Sigmoid colon (tissue), 7 donors: ENCODE data around the gene KIF7. TPM values are rescaled to one million over a fixed set of nuclear protein-coding genes. Genes with fewer than 3 reads are reported as not detected.
"Not testable (repeated sequence)": the region's sequence is repeated elsewhere in the genome, so short reads cannot be mapped to it uniquely, and the experiment has no call there.

Experiments used
- DNase-seq: peaks from one replicate; pipeline ENCODE4 v3.0.0-alpha.2; 2019
- H3K27ac ChIP-seq, 4 donors: fragments of 200-600 bp; sonication (generic); one replicate each; pipeline ENCODE4 v1.5.1; 2016 to 2019; ENCODE audit warnings: mild to moderate bottlenecking in 1 of 4
- H3K27me3 ChIP-seq, 3 donors: fragments of 200-600 bp; sonication (generic); one replicate each; pipeline ENCODE4 v1.5.1; 2019; ENCODE audit warnings: mild to moderate bottlenecking in 1 of 3
- H3K36me3 ChIP-seq, 4 donors: fragments of 200-600 bp; sonication (generic); one replicate each; pipeline ENCODE4 v1.5.1; 2016 to 2019
- H3K4me1 ChIP-seq, 4 donors: fragments of 200-600 bp; sonication (generic); one replicate each; pipeline ENCODE4 v1.5.1; 2017 to 2019
- H3K4me3 ChIP-seq, 4 donors: fragments of 200-600 bp; sonication (generic); one replicate each; pipeline ENCODE4 v1.5.1; 2017 to 2019; ENCODE audit warnings: mild to moderate bottlenecking in 2 of 4, moderate library complexity in 1 of 4
- H3K9me3 ChIP-seq, 4 donors: fragments of 200-600 bp in 3 of 4; sonication (generic) in 3 of 4; one replicate each; pipeline versions ENCODE4 v1.5.1 to v1.6.1; 2013 to 2019
- EP300 ChIP-seq, 4 donors: sonication (generic); formaldehyde crosslinking; IDR thresholded peaks; one replicate each; pipeline ENCODE4 v1.6.1; 2017; ENCODE audit warnings: antibody characterized with exemption in 4 of 4
- POLR2A ChIP-seq, 2 donors: fragments of 450-650 bp; IDR thresholded peaks; one replicate each; pipeline ENCODE4 v1.6.1; 2016; ENCODE audit warnings: antibody characterized with exemption in 2 of 2, mild to moderate bottlenecking in 2 of 2, moderate library complexity in 2 of 2
- POLR2AphosphoS5 ChIP-seq, 4 donors: sonication (generic); formaldehyde crosslinking; IDR thresholded peaks; one replicate each; pipeline ENCODE4 v1.6.1; 2017; ENCODE audit warnings: antibody characterized with exemption in 4 of 4
- WGBS, 2 donors: extraction: QIAGEN DNeasy Blood & Tissue Kit; methylation state at CpG; one replicate each; pipeline ENCODE4 v1.1.7; 2013; 5-methylcytosine and 5-hydroxymethylcytosine counted together
- intact Hi-C: fragments of 100-400 bp; cut with DNase I; formaldehyde crosslinking; loops from one replicate; pipeline ENCODE4 v1.15.1; 2023
- polyA plus RNA-seq, 3 donors: library from polyadenylated mRNA; stranded (reverse); fragments of 200-250 nt; gene quantifications; one replicate each; pipeline ENCODE4 v1.2.3, GENCODE V29; 2013
- total RNA-seq, 4 donors: library from RNA; depleted of rRNA; stranded (reverse); fragments of >200 nt; gene quantifications; one replicate each; pipeline ENCODE4 v1.1.0, GENCODE V29; 2016
- TF ChIP-seq, protein P1 (sequence below), 4 experiments: fragments of 450-650 bp in 3 of 4; fragments of 200-600 bp in 1 of 4; IDR thresholded peaks; one replicate each; pipeline ENCODE4 v1.5.1; 2016 to 2019; ENCODE audit warnings: antibody characterized with exemption in 4 of 4, mild to moderate bottlenecking in 3 of 4, moderate library complexity in 2 of 4
- donor health status: healthy with polysubstance abuse.
- donor health status: Bipolar disorder and iron deficiency.
- donor health status: healthy.

Gene KIF7
- total and polyA plus RNA-seq, 7 donors: 0.46 to 15.2 (median 5.4) TPM

DNA sequence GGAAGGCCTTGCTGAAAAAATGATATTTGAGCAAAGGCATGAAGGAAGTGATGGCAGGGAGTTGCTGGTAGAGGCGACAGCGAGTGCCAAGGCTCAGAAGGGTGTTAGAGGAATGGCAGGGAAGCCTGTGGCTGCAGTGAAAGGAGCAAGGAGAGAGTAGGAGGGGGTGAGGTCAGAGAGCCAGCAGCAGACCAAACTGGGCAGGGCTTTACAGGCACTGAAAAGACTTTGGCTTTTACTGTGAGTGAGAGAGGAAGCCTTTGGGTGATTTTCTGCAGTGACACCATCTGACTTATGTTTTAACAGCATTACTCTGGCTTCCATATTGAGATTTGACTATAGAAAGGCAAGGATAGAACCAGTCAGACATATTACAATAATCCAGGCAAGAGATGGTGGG lies 68.6 kb downstream of the KIF7 start:
- 97 to 100% methylated on average over 2 of the region's 2 CpGs for WGBS, 2 donors
- H3K4me3 ChIP-seq: no peak overlapping the region
- no peak for DNase-seq
- no peaks in the 10 kb centered on the region for H3K4me1 ChIP-seq
- no peak overlapping the region for H3K27ac ChIP-seq
- intact Hi-C loops: no loop called here
- H3K9me3 ChIP-seq: no peaks in the 10 kb centered on the region
- no peaks in the 10 kb centered on the region for H3K36me3 ChIP-seq
- no peak for TF ChIP-seq EP300 (IDR thresholded peaks at IDR 0.05)
- no peak for TF ChIP-seq POLR2A (IDR thresholded peaks at IDR 0.05)
- TF ChIP-seq POLR2AphosphoS5 (IDR thresholded peaks at IDR 0.05): no peak
- TF ChIP-seq, protein P1, sequence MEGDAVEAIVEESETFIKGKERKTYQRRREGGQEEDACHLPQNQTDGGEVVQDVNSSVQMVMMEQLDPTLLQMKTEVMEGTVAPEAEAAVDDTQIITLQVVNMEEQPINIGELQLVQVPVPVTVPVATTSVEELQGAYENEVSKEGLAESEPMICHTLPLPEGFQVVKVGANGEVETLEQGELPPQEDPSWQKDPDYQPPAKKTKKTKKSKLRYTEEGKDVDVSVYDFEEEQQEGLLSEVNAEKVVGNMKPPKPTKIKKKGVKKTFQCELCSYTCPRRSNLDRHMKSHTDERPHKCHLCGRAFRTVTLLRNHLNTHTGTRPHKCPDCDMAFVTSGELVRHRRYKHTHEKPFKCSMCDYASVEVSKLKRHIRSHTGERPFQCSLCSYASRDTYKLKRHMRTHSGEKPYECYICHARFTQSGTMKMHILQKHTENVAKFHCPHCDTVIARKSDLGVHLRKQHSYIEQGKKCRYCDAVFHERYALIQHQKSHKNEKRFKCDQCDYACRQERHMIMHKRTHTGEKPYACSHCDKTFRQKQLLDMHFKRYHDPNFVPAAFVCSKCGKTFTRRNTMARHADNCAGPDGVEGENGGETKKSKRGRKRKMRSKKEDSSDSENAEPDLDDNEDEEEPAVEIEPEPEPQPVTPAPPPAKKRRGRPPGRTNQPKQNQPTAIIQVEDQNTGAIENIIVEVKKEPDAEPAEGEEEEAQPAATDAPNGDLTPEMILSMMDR (IDR thresholded peaks at IDR 0.05): no peak
- H3K27me3 ChIP-seq: no peaks in the 10 kb centered on the region

DNA sequence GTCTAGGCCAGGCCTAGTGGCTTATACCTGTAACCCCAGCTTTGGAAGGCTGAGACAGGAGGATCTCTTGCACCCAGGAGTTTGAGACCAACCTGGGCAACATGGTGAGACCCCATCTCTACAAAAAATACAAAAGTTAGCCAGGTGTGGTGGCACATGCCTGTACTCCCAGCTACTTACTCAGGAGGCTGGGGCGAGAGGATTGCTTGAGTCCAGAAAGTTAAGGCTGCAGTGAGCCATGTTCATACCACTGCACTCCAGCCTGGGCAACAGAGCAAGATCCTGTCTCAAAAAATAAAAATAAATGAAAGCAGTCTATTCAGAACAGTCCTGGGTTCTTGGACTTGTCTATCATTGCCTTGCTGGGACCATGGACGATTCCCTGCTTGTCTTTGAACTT lies 74.5 kb downstream of the KIF7 start:
- WGBS, 2 donors: 97 to 98% methylated on average over 2 of the region's 2 CpGs

GRCh38 chr15:89578146-89578545 lies 77.1 kb downstream of the KIF7 start:
- H3K9me3 ChIP-seq: no peaks in the 10 kb centered on the region
- 74 to 86% methylated on average over 2 of the region's 2 CpGs for WGBS, 2 donors
- H3K36me3 ChIP-seq: no peaks in the 10 kb centered on the region
- TF ChIP-seq EP300 (IDR thresholded peaks at IDR 0.05) (no peak), POLR2A (IDR thresholded peaks at IDR 0.05) (no peak), POLR2AphosphoS5 (IDR thresholded peaks at IDR 0.05) (no peak)
- TF ChIP-seq, protein P1 (IDR thresholded peaks at IDR 0.05): no peak
- no peak overlapping the region for H3K4me3 ChIP-seq
- no peak overlapping the region for H3K27ac ChIP-seq
- no peak for DNase-seq
- peaks cover 0 to 14% (median 9%) of the 10 kb centered on the region in 4 donors for H3K4me1 ChIP-seq
- H3K27me3 ChIP-seq: no peaks in the 10 kb centered on the region
- intact Hi-C loops: loop anchor here (10.0 kb wide), 1 partner anchor 243 kb away; the partner anchor contains the start of gene POLG

More for the DNA sequence above, 74.5 kb downstream of the KIF7 start:
- DNase-seq, H3K4me3 ChIP-seq, H3K4me1 ChIP-seq, H3K27me3 ChIP-seq, H3K36me3 ChIP-seq, H3K27ac ChIP-seq, intact Hi-C loops, H3K9me3 ChIP-seq: not testable (repeated sequence)

Other genes starting within 250 kb of the KIF7 start
- gene RHCG, start 158.9 kb downstream of the KIF7 start, total RNA-seq: not detected
- gene RHCG, start 158.9 kb downstream of the KIF7 start, polyA plus RNA-seq: 1 to 10 TPM in 1 of 3 donors, under 1 TPM in 1, not detected in 1; 0.47 to 3.0 TPM
- under 1 TPM in 1 of 4 donors, not detected in 3; 0.14 TPM for gene TICRR, start 80.0 kb downstream of the KIF7 start, total RNA-seq
- gene TICRR, start 80.0 kb downstream of the KIF7 start, polyA plus RNA-seq: 1 to 10 TPM in 1 of 3 donors, under 1 TPM in 2; 0.23 to 3.5 (median 0.60) TPM
- 10 to 100 TPM in 1 of 4 donors, 1 to 10 TPM in 2, under 1 TPM in 1; 0.95 to 49.6 (median 1.6) TPM for gene PLIN1, start 23.9 kb upstream of the KIF7 start, total RNA-seq
- gene PLIN1, start 23.9 kb upstream of the KIF7 start, polyA plus RNA-seq: 10 to 100 TPM in 1 of 3 donors, 1 to 10 TPM in 2; 1.2 to 16.9 (median 4.8) TPM
- 10 to 100 TPM; 11.1 to 16.5 (median 13.3) TPM for gene PEX11A, start 35.3 kb upstream of the KIF7 start, total RNA-seq
- 10 to 100 TPM; 12.4 to 18.6 (median 18.3) TPM for gene PEX11A, start 35.3 kb upstream of the KIF7 start, polyA plus RNA-seq
- gene WDR93, start 35.3 kb upstream of the KIF7 start, total RNA-seq: 1 to 10 TPM in 1 of 4 donors, not detected in 3; 1.1 TPM
- gene WDR93, start 35.3 kb upstream of the KIF7 start, polyA plus RNA-seq: under 1 TPM in 1 of 3 donors, not detected in 2; 0.04 TPM
- gene MESP1, start 95.8 kb upstream of the KIF7 start, total RNA-seq: 1 to 10 TPM; 2.7 to 8.4 (median 3.3) TPM
- 10 to 100 TPM in 1 of 3 donors, 1 to 10 TPM in 2; 2.7 to 10.2 (median 4.2) TPM for gene MESP1, start 95.8 kb upstream of the KIF7 start, polyA plus RNA-seq
- not detected for gene MESP2, start 120.9 kb upstream of the KIF7 start, total RNA-seq
- gene MESP2, start 120.9 kb upstream of the KIF7 start, polyA plus RNA-seq: 1 to 10 TPM in 2 of 3 donors, not detected in 1; 1.3 to 1.8 TPM
- gene ANPEP, start 159.4 kb upstream of the KIF7 start, total RNA-seq: 10 to 100 TPM in 1 of 4 donors, 1 to 10 TPM in 3; 4.4 to 24.6 (median 6.2) TPM
- 100 to 1,000 TPM; 108 to 229 (median 166) TPM for gene ANPEP, start 159.4 kb upstream of the KIF7 start, polyA plus RNA-seq
- gene AP3S2, start 238.5 kb upstream of the KIF7 start, total RNA-seq: 10 to 100 TPM; 24.1 to 37.8 (median 26.6) TPM
- gene AP3S2, start 238.5 kb upstream of the KIF7 start, polyA plus RNA-seq: 10 to 100 TPM; 33.5 to 88.5 (median 51.7) TPM